Stimulated activated CD8-positive, alpha-beta memory T cell treated with anti-CD3 and anti-CD28 coated beads, Interleukin-15, amount 100 ng/mL, for 4 hours (primary cell): Measurements from ENCODE around the gene PALLD.
"Not testable (repeated sequence)": the region's sequence is repeated elsewhere in the genome, so short reads cannot be mapped to it uniquely, and the experiment has no call there.

Experiments
- DNase-seq, 2 donors: peaks; one replicate each; pipeline ENCODE4 v3.0.0-alpha.2; 2020; ENCODE audit warnings: low read depth in 2 of 2

Gene PALLD

DNA sequence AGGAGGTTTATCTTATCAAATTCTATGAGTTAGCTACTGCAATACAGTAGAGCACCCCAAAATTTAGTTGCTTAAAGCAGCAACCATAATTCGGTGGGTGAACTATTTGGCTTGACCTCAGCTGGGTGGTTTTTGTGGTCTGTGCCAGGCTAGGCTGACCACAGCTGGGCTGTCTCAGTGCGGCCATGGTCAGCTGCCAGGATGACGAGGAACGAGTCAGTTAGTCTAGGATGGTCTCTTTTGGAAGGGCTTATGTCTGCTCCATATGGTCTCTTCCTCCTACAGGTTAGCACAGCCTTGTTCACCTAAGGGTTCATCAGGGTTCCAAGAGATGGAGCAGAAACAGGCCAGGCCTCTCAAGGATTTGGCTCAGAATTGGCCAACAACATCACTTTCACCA, 210.4 kb downstream of the PALLD start:
- no peak for DNase-seq

DNA sequence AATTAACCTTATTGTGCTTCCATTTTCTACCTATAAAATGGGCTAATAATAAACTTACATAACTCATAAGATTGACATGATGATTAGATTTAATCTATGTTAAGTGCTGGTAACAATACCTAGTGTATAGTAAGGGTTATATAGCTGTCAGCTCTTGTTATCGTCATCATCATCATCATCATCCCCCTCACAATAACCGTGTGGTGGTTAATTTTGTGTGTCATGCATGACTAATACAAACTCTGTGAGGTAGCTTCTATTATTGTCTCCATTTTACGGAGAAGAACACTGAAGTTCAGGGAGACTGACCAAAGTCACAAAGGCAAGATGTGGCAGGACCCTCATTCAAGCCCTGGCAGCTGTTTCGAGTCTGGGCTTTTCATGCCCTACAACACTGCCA, 211.3 kb downstream of the PALLD start:
- no peak for DNase-seq

DNA sequence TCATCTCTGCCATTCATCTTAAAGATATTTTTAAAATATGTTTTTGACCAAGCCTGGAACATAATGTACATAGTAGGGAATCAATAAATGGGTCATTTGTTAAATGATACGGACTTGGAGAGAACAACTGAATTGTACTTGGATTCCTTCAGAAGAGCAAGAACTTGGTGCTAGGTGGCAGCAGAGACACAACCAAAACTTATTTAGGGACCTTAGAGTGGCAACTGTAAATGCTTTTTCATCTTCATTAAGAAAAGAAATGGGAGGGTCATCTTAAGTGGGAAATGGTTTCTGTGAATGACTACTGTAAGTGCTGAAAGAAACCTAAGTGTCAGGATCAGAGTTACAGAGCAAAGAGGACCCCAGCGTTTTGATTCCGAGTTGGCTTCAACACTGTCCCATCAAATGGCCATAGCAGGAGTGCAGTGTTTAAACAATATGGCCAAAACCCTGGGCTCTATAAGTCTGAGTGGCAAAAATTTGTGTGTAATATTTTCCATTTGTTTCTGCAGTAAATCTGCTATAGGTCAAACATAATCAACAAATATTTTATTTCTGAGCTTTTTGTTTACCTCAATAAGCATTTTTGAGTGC, 213.6 kb downstream of the PALLD start:
- DNase-seq, result no peak

DNA sequence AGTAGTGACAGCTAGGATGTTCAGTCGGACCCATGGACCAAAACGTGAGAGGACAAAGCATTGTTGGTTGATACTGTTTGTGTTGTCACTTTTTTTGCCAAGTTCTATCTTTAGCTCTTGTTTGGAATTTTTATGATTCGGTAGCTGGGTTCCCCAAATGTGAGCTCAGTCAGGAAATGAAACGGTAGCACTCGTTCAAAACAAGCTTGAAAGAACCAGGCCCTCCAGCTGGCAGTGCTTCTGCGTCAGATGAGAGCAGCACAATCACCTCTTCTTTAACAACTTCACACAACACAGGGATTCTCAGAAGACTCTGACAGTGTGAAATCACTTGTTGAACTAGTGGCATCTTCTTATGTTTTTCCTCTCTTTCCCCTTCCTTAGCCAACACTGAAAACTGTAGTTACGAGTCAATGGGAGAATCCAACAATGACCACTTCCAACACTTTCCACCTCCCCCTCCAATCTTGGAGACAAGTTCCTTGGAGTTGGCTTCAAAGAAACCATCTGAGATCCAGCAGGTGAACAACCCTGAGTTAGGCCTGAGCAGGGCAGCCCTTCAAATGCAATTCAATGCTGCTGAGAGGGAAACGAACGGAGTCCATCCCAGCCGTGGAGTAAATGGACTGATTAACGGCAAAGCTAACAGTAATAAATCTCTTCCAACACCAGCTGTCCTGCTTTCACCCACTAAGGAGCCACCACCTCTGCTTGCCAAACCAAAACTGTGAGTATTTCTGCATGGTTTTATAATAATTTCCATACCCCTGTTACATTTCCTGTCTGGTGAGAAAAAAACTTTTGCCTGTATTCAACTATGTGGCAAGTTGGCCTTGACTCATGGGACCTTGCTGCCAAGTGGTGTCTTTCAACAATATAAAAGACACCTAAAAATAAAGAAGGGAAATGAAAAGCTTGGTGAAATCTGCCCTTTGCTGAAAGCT, 214.6 kb downstream of the PALLD start:
- no peak for DNase-seq

DNA sequence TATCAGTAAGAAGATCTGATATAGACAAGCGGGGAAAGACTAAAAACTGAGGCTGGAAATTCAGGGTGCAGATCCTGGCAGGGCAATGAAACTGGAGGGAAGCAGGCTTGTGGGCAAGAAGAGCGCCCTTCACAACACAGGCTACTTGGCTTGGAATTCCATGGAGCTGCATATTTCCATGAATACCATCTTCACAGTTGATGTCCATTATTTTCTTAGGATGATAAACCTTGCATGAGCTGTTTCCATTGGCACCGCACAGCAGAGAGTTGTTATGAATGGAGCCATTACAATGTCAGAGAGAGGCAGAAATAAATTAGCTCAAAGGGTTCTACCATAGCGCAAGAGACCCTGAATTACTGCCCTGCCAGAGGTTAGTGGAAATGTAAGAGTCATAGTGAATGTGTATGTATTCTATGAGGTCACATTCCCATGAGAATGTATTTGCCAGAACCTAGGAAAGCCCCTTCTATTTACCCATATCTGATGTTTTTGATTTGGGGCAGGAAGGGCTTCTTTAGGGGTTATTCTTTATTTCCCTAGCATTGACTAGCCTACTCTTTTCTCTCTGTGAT, 215.6 kb downstream of the PALLD start:
- no peak for DNase-seq

DNA sequence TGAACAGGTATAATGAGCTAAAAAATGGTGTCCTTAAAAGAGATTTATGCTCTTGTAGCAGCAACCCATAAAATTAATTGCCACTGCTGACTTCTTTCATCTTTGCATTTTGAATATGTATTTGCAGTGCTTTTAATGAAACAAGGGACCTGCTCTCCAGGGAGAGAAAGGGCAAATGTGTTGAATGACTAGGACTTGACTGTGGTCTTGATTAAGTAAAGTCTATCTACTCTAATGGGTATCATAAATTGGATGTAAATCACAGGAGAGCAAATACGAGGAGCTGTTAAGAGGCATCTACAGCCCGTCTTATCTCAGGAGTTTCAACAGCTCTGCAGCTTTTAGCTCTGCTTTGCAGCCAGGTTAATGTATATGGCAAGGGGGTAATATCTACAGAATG, 216.4 kb downstream of the PALLD start:
- no peak for DNase-seq

DNA sequence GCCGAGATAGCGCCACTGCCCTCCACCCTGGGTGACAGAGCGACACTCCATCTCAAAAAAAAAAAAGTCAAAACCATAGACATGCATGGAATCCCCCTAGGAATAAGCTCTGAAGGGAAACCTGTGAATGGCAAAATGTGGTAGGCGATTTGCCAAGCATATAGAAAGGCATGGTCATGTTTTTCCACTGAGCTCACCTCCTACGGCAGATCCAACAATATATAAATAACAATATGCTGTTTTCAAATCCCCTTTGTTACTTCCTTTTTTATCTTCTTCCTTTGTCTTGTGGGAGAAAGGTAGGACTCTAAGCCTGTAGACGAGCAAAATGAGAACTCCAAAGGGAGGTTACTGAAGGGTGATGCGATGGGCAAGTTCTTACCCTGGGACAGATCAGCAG, 219.0 kb downstream of the PALLD start:
- DNase-seq, result no peak

DNA sequence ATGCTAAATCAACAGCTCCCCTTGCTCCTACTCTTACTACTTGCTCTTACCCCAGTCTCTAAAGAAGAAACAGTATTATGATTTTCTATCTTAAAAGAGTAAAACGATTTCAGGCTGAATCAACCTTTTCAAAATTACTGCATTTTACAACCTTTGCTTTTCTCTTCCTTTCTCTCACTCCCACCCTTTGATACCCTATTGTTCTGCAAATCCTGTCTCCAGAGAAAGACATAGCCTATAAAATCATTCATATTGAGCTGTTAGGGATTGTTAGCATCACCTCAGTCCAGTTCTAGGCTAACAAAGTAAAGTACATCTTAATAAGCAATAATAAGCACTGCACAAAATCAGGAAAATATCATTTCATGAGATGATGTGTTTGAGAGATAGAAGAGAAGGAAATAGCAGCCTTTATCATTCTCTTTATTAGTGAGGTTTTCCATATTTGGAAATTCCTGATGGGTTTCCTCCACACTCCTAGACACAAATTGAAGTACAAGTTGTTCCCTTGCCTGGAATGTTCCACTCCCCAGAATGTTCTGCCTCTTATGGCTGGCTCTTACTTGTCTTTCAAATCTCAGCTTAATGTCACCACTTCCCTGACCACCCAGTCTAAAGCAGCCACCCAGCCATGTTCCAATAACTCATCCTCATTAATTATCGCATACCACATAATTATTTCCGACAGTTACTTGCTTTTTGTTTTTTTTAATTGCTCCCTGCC, 219.7 kb downstream of the PALLD start:
- DNase-seq, result no peak

DNA sequence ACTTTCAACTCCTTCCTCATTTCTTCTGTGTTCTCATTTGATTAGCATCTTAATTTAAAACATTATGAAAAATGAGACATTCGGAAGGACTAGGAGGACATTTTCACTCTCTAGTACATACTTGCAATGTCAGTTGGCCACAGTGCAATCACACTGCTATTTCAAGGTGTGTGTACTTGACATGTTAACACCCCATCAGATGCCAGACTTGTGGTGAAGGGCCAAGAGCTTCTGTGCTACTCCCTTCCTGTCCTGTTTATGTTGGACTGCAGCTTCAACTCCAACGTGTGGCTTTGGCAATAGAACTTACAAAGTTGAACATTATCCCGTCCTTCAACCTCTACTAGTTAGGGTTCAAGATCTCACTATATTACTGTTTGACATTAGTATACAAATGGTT, 221.0 kb downstream of the PALLD start:
- DNase-seq, result no peak

DNA sequence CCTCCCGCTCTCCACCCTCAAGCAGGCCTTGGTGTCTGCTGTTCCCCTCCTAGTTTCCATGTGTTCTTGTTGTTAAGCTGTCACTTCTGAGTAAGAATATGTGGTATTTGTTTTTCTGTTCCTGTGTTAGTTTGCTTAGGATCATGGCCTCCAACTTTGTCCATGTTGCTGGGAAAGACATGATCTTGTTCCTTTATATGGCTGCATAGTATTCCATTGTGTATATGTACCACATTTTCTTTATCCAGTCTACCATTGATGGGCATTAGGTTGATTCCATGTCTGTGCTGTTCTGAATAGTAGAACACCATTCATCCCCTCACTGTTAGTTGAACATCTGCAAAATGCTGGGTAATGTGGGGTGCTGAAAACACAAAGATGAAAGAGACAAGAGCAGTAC, 222.9 kb downstream of the PALLD start:
- no peak for DNase-seq

DNA sequence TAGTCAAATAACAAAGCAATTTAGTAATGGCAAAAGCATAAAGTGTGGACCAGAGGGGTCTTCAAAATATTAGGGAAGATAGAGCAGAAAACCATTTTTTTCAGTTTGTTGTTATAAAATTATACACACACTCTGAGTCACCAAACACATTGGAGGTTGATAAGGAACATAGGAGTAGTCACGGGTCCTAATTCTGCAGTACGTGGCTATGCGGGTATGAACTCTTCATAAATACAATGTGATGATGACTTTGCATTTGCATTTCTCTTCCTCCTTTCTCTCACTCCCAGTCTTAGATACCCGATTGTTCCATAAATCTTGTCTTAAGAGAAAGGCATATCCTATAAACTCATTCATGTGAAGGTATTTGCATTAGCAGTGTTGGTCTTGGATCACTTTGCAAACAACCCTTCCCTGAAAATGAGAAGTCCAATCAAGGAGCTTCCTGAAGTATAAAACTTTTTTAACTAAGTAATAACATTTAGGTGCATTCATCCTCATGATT, 223.6 kb downstream of the PALLD start:
- DNase-seq, result no peak

DNA sequence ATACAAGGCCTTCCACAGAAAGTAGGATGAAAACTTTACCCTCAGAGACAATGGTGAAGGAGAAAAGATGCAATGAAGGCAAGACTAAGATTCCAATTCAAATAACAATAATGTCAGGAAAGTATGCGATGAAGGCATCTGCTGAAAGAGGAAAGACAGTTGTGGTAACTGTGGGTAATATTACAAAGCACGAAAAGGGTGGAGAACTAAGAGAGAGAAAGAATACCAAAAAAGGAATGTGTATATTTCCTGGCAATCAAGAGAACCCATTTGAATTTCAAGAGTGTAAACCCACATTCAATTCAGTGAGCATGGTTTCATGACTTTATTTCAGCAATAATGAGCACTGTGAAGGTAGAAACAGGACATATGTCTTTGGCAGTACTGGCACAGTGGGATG, 225.5 kb downstream of the PALLD start:
- DNase-seq, result no peak

DNA sequence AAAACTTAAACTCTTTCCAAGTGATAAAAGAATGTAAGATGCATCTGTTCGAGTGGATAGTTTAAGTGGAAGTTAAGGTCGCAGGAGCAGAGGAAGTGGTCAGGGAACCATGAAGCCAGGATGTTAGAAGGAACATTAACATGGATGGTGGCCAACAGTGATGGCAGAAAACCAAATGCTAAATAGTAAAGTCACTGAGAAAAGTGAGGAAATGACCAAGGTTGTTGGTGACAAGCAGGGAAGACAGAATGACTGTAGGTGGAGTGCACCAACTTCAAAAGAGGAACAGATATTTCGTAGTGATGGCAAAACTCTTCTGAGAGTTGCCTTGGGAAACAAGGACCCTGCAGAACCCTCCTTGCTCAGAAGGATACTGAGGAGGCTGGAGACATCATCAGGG, 226.2 kb downstream of the PALLD start:
- no peak for DNase-seq

DNA sequence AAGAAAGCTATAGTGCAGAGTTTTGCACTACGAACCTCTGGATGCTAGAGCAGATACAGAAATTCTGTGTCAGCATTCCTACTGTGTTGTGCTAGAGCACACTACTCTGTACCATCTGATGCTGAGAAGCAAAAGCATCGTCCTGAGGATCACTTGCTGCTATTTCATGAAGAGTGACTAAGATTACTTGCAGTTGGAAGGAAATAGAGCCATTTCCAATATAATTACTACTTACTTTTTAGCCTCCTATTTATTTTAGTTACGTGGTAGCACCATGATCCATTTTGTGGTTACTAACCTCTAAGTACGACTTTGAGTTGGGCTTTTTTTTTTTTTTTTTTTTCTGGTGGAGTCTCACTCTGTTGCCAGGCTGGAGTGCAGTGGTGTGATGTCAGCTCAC, 226.7 kb downstream of the PALLD start:
- DNase-seq, result no peak

DNA sequence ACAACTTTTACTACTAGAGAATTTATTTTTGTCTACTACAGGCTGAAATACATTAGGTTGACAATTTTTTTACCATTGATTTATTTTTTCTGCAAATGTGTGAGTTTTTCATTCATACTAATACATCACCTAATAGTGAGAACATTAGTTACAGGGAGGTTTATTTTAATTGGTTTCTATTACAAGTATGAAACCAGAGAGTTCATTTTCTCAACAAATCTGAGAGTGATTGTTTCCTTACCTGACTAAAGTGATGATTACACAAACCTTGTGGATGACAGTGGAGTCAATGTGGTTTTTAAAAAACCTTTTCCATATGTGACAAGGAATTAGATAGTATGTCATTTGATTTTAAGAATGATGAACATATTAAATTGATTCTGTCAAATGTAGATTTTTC, 227.4 kb downstream of the PALLD start:
- no peak for DNase-seq

DNA sequence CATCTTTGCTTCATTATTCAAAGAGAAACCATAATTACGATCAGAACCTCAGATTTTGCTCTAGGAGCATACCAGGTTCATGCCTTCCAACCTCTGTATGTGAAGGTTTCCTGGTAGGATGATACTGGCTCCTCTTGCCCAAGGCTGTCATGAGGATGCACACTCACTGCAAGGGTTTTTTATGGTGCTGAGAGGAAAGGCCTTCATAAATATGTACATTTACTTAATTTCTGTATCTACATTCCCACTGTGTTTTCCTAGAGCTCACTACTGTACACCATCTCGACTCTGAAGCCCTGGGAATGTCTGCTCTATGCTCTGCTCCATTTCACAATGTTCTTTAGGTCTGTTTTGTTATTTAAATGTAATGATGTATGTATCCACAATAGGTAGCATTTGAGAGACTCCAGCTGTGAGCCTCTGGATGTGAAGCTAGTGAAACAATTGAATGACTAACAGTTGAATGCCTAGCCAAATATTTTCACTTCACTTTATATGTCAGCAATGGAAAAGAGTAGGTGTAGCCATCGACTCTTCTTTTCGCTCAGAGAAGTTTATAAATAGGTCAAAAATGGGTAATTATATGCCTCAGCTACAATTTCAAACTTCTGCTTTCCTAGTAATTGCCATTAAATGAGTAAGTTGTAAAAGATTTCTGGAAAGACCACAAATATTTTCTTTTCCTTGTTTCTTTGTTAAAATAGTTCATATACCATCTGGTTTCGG, 228.0 kb downstream of the PALLD start:
- DNase-seq, result no peak

DNA sequence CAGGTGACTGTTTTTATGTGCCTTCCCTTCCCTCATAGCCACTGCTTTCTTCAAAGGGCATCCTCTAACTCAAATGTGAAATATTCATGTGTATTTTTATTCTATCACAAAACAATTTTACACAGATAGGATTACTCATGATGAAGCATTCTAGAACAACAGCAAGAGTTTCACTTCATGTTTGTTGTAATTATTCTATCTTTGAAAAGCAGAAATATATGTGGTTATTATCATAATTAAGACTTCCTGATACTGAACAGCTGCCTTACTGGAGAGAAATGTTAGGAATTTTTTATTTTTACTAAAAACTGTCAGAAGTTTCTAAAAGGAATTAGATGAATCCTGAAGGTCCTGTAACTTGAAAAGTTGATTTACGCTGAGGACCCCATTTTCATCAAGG, 229.1 kb downstream of the PALLD start:
- no peak for DNase-seq

DNA sequence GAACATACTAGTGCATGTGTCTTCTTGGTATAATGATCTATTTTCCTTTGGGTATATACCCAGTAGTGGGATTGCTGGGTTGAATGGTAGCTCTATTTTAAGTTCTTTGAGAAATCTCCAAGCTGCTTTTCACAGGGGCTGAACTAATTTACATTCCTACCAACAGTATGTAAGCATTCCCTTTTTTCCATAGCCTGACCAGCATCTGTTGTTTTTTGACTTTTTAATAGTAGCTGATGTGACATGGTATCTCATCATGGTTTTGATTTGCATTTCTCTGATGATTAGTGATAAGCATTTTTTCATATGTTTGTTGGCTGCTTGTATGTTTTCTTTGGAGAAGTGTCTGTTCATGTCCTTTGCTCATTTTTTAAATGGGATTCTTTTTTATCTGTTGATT, 230.3 kb downstream of the PALLD start:
- not testable (repeated sequence) for DNase-seq

DNA sequence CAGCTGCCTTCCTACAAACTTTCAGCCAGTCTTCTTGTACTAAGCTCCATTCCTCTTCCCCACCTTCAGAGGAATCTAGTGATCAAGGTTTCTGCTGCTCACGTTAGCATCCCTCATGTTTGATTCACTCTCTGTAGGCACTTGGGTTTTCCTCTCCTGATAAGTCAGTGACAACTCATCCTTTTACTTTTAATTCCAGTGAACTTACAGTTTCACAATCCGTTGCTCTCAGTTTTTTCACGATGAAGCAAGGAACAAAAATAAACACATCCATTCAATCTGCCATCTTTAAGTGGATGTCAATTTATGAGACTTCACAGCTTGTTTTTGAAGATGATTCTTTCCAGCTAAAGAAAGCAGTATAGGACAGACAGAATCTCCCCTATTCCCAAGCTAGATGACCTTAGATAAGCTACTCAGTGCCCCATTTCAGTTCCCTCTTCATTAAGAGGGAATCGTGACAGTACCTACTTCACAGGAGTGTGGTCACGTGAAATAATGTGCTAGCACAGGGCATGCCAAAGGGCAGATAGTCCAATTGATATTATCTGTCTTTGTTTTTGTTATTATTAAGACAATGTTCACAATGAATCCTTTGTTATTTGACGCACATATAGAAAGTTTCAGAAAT, 234.3 kb downstream of the PALLD start:
- DNase-seq, result no peak

DNA sequence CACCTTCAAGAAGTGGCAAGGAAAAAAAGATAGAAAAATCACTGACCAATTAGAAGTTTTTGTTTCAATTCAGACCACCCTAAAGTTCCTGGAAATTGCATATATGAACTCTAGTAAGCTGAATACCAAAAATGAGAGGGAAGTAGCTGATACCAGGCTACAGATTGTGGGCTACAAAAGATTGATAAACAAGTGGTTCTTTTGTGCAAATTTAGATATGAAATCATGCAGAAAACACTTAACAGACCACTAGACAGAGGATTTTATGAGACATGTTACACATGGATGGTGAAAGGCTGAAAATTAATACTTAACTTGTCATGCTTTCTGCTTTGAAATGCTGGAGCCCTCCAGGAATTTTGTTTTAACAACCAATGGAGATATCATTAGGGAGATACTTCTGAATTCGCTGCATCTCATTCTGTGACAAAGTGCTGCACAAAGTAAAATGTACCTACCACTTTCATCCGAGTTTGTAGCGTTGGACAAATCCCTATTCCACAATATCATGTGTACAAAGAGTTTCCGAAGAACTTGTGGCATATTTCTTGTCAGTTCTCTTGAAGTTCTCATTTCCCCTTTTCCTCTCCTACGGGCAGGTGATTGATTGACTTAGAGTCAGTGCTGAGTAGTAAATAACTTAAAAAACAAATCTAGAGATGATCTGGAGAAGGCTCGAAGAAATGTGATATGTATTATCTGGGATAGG, 235.0 kb downstream of the PALLD start:
- DNase-seq, result no peak
